Stomach (tissue), 4 donors: Measurements from ENCODE around the gene LRP3.

Experiments used
- CTCF ChIP-seq, 7 experiments: fragments of 450-650 bp in 4 of 7; fragments of 200-600 bp in 3 of 7; sonication (generic) in 3 of 7; IDR thresholded peaks; one replicate each; pipeline ENCODE4 v1.5.1; 2016 to 2019; ENCODE audit warnings: antibody characterized with exemption in 7 of 7, control low read depth in 2 of 7, mild to moderate bottlenecking in 1 of 7
- EP300 ChIP-seq: sonication (generic); formaldehyde crosslinking; IDR thresholded peaks from one replicate; pipeline ENCODE4 v1.6.1; 2017; ENCODE audit warnings: antibody characterized with exemption
- POLR2A ChIP-seq, 4 donors: fragments of 450-650 bp; IDR thresholded peaks; one replicate each; pipeline ENCODE4 v1.6.1; 2016; ENCODE audit warnings: antibody characterized with exemption in 4 of 4, control low read depth in 2 of 4, mild to moderate bottlenecking in 1 of 4, moderate library complexity in 1 of 4
- POLR2AphosphoS5 ChIP-seq, 3 donors: sonication (generic); formaldehyde crosslinking; IDR thresholded peaks; one replicate each; pipeline ENCODE4 v1.6.1; 2016; ENCODE audit warnings: antibody characterized with exemption in 3 of 3

- no peak for TF ChIP-seq CTCF (IDR thresholded peaks at IDR 0.05)
- TF ChIP-seq POLR2A (IDR thresholded peaks at IDR 0.05), result no peak
- no peak for TF ChIP-seq POLR2AphosphoS5 (IDR thresholded peaks at IDR 0.05)
- TF ChIP-seq EP300, result no peak
Measured at GRCh38 chr19:33251076-33251475, 56.9 kb downstream of the LRP3 start.
